Measurements from ENCODE around the gene DLST.
"Not testable (repeated sequence)": the region's sequence is repeated elsewhere in the genome, so short reads cannot be mapped to it uniquely, and the experiment has no call there.

Gene DLST

GRCh38 chr14:74917646-74918081 is 35.9 kb downstream of the DLST start:
- DNase-seq (ENCODE audit: low read depth): no peak

DNA sequence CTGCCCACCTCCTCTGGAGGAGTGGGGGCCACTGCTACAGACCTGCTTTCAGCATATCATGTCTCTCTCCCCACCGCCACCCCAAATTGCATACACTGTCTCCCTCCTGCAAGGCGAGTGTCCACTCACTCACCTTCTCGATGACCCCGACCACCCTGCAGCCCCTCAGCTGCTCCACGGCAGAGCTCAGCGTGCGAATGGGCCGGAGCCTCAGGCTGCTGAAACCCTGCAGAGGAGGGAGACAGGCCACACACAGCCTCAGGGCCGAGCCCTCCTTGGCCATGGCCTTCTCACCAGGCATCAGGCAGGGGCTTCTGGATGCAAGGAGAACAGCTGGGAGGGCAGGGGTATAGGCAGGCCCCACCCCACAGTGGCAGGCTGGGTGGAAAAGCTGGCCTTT is 36.7 kb downstream of the DLST start:
- no peak for DNase-seq (ENCODE audit: low read depth)

- no peak for DNase-seq (ENCODE audit: low read depth)
Observed at GRCh38 chr14:74919421-74920165, 37.9 kb downstream of the DLST start.

- DNase-seq (ENCODE audit: low read depth): no peak
Observed at GRCh38 chr14:74920281-74920680, 38.6 kb downstream of the DLST start.

GRCh38 chr14:74921053-74921620 is 39.4 kb downstream of the DLST start:
- no peak for DNase-seq (ENCODE audit: low read depth)

GRCh38 chr14:74921987-74922751 is 40.5 kb downstream of the DLST start:
- DNase-seq (ENCODE audit: low read depth): no peak

GRCh38 chr14:74922752-74923401 is 41.2 kb downstream of the DLST start, which contains the start of gene RPS6KL1:
Gene RPS6KL1, minus strand, starts transcription at chr14:74923260. Its CDS starts 1,719 bp downstream, at chr14:74921541.
- DNase-seq (ENCODE audit: low read depth): peak; percentile 22

GRCh38 chr14:74924061-74924460 is 42.3 kb downstream of the DLST start:
- no peak for DNase-seq (ENCODE audit: low read depth)

DNA sequence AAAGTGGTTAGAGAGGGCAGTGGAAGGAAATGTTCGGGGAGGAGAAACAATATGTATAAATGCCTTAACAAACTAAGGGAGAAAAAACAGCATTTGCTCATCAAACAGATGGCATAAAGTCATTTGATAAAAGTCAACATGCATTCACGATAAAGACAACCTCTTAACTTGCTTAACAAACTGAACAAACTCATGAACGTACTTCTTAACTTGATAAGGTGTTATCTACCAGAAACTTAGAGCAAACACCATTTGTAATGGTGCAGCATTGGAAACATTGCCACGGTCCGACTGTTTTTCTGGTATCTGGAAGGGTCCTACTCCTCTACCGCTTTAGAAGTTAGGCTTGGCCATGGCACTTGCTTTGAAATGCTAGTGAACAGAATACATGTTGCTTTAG is 45.5 kb downstream of the DLST start:
- no peak for DNase-seq (ENCODE audit: low read depth)

- DNase-seq (ENCODE audit: low read depth): no peak
Observed at GRCh38 chr14:74929242-74929641, 47.5 kb downstream of the DLST start.

GRCh38 chr14:74931744-74932143 is 50.0 kb downstream of the DLST start:
- DNase-seq (ENCODE audit: low read depth): not testable (repeated sequence)

- no peak for DNase-seq (ENCODE audit: low read depth)
Observed at GRCh38 chr14:74932401-74932901, 50.7 kb downstream of the DLST start.

GRCh38 chr14:74932936-74933335 is 51.2 kb downstream of the DLST start:
- not testable (repeated sequence) for DNase-seq (ENCODE audit: low read depth)

DNA sequence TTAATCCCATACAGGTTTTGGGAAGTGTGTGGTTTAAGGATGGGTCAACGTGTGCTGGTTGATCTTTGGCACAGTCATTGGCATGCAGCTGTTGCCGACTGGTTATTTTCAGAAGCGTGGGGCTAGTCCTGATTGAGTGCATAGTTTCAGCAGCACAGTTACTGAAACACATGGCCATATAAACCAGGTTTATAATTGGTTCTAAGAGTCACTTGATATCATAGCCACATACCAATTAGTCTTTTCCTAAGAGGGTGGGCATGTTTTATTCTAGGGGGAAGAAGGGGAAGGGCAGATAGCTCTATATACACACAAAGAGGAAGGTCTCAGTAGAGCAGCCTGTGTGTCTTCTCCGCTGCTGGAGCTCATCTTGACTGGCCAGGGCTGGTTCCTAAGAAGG is 52.3 kb downstream of the DLST start:
- DNase-seq (ENCODE audit: low read depth): no peak

DNA sequence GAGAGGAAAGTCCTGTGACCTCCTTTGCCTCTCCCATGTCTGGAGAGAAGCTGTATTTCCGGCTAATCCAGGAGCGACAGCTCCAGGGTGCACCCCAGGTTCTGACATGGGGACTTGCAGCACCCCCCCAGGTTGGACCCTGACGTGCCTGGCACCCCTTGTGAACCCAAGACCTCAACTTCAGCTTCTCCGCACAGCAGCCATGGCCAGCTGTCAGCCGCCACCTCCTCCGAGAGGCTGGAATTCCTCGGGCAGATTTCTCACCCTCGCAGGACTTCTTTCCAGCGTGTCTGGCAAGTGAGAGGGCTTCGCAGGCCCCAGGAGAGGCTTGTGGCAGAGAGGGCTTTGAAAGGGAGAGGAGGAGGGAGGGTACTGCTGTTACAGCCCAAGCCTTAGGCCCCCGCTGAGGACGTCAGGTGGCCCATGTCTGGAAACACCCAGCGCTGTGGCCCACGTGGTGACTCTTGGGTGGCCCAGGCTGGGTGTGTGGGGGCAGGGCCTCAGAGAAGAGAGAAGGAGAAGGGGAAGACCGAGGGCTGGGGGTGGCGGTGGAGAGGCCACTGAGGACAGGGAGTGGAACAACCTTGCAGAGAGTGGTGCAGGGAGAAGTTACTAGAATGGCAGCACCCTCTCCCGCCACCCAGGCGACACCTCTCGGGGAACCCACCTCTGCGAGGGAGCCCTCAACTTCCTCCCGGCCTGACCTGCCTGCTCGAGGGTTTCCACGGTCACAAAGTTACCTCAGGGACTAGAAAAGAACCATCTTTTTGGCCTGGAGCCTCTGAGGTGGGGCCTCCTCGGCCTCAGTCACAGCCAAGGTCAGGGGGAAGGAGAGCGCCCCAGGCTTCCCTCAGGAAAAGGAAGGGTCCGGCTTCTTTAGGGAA is 53.0 kb downstream of the DLST start:
- no peak for DNase-seq (ENCODE audit: low read depth)

- no peak for DNase-seq (ENCODE audit: low read depth)
Observed at GRCh38 chr14:74935360-74935680, 53.6 kb downstream of the DLST start.

DNA sequence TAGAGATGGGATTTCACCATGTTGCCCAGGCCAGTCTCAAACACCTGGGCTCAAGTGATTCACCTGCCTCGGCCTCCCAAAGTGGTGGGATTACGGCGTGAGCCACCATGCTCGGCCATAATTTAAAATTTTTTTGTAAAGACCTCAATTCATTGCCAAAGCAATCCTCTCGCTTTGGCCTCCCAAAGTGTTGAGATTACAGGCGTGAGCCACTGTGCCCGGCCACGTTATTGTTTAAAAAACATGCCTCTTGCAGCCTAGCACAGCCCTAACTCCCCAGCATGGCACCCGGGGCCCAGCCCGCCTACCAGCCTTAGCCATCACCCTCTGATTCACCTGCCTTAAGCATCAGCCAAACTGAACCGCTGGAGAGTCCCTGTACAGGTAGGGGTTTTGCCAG is 54.4 kb downstream of the DLST start:
- no peak for DNase-seq (ENCODE audit: low read depth)

DNA sequence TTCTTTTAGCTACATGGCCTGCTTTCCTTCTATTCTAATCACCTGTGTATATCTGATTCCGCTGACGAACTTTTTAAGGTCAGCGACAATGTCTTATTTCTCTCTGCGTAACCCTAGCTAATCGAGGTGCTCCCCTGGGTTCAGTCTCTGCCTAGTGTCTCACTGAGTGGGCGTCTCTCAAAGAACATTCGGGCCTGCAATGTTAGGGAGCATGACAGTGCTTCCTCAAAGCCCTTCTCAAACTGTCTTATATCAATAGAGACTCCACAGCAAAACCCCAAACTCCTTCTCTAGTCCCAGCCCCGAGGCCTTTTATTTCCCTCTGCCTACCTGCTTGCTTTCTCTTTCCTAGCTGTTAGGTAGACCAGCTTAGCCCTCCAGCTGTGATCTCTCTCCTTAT is 55.0 kb downstream of the DLST start:
- no peak for DNase-seq (ENCODE audit: low read depth)

GRCh38 chr14:74937171-74937570 is 55.5 kb downstream of the DLST start:
- DNase-seq (ENCODE audit: low read depth): no peak

DNA sequence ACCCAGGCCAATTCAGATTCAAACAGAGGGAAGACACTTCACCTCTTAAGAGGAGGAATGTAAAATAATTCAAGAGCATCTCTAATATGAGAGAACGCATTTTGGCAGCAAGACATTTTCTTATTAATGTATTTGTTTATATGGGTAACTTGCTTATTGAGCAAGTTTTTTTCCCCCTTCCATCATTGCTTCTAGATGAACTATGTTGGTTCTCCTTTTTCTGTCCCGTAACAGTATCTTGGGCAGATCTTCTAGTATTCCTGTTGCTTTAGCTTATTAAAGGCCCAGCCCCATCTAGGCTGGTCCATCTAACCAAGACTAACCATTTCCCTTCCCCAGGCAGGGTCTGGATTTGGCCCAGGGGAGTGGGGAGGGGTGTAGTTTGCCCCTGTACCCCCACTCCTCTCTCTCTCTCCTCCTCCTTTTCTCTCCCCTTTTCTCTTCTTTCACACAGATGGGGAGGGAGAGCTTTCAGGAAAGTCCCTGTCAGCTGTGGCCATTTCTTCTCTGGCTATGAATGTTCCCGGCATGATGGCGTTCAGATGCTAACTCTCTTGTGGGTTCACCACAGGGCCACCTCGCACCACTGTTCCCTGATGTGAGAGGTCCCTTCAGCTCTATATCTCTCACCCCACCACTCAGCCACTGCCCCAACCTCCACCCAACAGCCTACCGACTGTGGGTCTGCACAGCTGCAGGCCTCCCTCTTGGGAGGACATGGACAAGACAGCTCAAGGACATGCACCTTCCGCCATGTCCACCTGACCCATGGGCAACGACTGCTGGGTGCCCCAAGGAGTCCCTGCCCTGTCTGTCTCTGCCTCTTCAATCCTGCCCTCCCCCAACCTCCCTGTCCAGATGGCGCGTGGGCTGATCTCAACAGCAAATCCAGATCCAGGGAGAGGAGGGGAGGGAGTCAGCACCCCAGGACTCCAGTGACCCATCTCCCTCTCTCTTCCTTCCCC is 57.1 kb downstream of the DLST start:
- DNase-seq (ENCODE audit: low read depth): no peak
